Stimulated activated CD4-positive, alpha-beta T cell treated with anti-CD3 and anti-CD28 coated beads, Interleukin-12 subunit alpha, Interleukin-12 subunit beta, amount 100 ng/mL, for 48 hours (primary cell): ENCODE results near the gene TASP1.
"Not testable (repeated sequence)": the region's sequence is repeated elsewhere in the genome, so short reads cannot be mapped to it uniquely, and the experiment has no call there.

ENCODE experiments used
- DNase-seq, 3 donors: peaks; one replicate each; pipeline ENCODE4 v3.0.0-alpha.2; 2020; ENCODE audit warnings: low read depth in 2 of 3, low spot score in 1 of 3

The TASP1 gene

GRCh38 chr20:13403453-13403852 is 235.3 kb downstream of the TASP1 start:
- no peak for DNase-seq

DNA sequence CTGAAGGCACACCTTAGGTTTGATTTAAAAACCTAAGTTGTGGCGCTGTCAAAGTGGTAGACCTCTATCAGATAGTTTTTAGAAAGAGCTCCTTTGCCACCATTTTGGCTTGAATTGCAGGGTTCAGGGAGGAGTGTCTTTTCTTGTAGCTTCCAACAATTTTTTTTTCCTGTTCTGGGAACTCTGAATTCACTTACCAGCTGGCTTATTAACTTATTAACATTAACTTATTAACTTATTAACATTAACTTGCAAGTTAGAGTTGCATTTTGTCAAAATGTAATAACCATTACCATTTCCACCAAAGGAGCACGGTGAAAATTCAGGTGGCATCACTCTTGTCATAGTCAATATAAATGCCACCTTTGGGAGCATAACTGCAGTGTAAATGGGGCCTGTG is 235.7 kb downstream of the TASP1 start:
- no peak for DNase-seq

GRCh38 chr20:13402171-13402760 is 236.5 kb downstream of the TASP1 start:
- no peak for DNase-seq

DNA sequence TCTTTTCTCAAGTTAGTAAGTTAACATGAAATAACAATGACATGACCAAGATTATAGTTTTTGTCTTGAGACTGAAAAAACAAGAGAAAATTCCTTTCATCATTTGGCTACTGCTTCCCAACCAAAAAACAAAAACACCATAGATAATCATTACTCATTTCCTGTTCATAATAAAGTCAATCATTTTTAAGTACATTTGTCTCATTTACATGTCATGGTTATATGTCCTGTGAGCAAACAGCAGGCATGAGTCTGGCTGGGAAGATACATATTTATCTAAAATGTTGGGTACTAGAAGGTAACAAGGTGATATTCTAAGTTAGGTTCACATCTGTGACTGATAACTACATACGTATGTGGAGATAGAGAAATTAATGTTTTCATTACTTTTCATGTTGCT is 237.1 kb downstream of the TASP1 start:
- no peak for DNase-seq

GRCh38 chr20:13400453-13400852 is 238.3 kb downstream of the TASP1 start:
- DNase-seq, result no peak

DNA sequence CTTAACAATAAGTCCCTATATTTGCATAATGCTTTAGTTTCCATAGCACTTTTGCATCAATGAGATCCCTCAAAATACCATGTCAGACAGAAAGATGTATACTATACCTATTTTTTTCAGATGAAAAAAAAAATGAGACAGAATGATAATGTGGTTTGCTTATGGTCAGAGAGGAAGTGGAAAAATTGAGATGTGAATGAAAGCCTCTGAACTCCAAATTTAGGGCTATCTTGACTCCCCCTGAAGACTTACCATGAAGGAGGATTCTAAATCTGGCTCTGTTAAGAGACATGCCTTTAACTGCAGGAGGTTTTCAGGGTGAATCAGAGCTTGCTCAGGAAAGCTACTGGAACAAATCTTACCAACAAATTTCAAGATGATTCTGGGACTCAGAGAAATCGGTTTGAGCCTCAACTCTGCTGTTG is 241.4 kb downstream of the TASP1 start:
- no peak for DNase-seq

DNA sequence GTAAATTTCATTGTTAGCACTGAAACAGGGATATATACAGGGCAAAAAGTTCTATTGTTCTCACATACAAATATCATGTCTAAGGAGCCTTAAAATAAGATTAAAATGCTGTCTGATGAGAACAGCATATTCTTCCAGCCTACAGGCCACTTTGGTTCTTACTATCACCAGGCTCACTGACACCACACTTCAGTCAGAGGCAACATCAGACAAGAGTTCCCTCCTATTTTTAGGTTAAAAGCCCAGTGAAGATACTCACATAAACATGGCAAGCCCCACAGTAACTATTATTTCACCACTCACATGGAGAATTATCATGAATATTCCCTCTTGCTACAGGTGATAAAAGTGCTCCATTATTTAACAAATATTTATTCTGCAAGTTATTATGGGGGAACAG is 241.9 kb downstream of the TASP1 start:
- DNase-seq, result no peak

DNA sequence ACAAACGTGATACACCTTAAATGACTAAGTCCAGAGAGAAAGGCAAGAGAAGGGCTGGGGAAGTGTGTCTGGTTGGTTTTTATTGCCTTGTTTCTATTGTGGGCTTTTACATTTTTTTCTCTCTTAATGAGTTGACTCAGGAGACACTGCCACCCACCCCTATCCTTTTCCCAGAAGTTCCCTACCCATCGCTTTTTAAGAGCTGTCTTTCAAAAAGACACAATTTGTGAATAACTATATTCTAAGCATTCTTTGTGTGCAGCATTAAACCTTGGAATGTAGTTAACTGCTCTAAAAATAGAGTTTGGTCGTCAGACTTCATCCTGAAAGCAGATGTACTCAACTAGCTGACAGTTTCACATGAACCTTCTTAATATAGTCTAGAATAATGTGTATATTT is 242.7 kb downstream of the TASP1 start:
- DNase-seq, result no peak

GRCh38 chr20:13395232-13395631 is 243.5 kb downstream of the TASP1 start:
- DNase-seq, result no peak

GRCh38 chr20:13392391-13392790 is 246.3 kb downstream of the TASP1 start:
- no peak for DNase-seq

DNA sequence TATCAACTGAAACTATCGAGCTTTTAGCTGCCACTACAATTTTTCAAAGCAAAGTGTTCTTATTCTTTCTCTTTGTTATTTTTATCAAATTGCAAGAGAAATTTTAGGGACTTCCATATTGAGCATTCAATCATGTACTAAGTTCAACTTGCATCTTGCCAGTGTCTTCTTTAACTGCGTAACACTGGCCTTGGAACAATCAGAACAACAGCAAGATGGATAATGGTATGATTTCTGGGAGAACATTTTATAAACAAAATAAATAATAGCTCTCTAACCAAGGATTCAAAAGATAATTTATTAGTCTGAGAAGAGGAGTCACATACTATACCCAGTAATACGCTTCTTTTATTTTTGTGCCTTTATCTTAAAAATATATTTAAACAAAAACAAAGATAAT is 249.6 kb downstream of the TASP1 start:
- DNase-seq, result no peak

DNA sequence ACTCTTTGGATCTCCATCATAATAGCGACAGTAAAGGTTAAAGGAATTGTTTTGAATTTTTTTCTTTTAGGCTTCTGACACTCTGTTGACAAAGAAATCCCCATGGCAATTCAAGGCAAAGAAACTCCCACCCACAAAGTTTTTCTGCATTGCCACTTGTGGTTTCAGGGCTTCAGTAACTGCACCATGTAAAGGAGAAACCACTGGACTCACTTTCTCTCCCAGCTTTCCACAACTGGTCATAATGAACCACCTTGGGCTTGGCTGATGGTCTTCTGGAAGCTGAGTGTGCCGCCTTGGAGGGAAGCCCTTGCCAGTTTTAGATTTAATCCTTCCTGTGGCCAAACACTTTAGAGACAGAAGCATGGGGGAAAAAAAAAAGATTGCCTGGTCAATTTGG is 254.6 kb downstream of the TASP1 start:
- DNase-seq, result no peak

DNA sequence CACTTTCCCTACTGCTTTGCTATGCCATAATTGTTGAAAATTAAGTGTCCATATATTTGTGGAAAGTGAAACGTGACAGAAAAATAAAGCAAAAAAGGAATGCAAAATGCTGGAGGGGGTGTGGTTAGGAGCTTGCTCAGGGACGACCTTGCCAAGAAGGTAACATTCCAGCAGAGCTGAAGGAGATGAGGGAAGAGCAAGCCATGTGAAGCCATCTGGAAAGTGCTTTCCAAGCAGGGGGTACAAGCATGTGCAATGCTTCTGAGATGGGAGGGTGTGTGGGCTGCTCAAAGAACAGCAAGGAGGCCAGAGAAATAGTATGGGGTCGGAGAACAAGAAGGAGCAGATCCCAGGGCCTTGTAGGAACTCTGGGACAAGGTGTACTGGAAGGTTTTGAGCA is 255.9 kb downstream of the TASP1 start:
- no peak for DNase-seq

DNA sequence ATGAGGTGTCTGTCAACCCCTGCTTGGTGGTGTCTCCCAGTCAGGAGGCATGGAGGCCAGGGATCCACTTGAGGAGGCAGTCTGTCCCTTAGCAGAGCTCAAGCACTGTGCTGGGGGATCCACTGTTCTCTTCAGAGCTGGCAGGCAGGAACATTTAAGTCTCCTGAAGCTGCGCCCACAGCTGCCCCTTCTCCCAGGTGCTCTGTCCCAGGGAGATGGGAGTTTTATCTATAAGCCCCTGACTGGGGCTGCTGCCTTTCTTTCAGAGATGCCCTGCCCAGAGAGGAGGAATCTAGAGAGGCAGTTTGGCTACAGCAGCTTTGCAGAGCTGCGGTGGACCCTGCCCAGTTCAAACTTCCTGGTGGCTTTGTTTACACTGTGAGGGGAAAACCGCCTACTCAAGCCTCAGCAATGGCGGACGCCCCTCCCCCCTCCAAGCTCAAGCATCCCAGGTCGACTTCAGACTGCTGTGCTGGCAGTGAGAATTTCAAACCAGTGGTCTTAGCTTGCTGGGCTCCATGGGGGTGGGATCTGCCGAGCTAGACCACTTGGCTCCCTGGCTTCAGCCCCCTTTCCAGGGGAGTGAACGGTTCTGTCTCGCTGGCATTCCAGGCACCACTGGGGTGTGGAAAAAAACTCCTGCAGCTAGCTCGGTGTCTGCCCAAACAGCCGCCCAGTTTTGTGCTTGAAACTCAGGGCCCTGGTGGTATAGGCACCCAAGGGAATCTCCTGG is 258.1 kb downstream of the TASP1 start:
- DNase-seq, result not testable (repeated sequence)

GRCh38 chr20:13373400-13373799 is 265.3 kb downstream of the TASP1 start:
- DNase-seq, result no peak

DNA sequence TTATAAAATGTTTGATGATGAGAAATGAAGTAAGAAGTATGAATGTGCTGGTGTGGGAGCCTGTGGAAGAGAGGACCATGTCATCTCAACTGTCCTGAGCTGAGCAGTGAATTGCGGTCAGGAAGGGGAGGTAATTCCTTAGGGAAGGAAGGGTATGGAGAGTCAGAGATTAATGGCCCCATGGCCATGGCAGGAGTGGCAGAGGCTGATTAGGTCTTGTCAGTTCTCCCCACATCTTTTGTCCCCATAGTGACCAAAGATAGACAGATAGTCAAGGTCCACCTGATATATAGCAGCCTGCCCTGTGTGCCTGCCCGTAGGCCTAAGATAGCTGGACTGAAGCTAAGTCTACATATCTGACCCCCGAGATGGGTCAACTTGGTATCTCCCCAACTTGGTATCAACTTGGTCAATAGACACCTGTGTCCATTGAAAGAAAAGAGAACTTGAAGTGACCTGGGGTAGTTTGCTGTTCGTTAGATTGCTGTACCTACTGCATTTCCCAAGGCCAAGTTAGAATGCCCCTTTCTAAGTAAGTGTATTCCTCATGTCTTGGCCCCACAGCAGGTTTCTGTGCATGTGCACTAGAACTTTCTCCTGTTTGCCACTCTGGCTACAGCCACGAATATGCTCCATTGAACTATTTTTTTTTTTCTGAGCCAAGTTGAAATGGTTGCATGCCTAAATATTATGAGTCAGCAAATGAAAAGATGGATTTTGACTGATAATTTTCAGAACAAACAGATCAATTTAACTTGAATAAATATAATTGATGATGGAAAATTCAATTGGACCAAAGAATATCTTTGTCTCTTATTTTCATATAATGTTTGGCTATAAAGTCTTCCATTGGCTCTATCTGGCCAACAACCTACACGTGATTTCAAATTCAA is 274.2 kb downstream of the TASP1 start:
- DNase-seq, result no peak

GRCh38 chr20:13363473-13363872 is 275.3 kb downstream of the TASP1 start:
- no peak for DNase-seq

DNA sequence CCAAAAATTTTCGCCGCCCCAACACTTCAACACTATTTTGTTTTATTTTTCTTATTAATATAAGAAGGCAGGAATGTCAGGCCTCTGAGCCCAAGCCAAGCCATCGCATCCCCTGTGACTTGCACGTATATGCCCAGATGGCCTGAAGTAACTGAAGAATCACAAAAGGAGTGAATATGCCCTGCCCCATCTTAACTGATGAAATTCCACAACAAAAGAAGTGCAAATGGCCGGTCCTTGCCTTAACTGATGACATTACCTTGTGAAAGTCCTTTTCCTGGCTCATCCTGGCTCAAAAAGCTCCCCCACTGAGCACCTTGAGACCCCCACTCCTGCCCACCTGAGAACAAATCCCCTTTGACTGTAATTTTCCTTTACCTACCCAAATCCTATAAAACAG is 276.6 kb downstream of the TASP1 start:
- not testable (repeated sequence) for DNase-seq

DNA sequence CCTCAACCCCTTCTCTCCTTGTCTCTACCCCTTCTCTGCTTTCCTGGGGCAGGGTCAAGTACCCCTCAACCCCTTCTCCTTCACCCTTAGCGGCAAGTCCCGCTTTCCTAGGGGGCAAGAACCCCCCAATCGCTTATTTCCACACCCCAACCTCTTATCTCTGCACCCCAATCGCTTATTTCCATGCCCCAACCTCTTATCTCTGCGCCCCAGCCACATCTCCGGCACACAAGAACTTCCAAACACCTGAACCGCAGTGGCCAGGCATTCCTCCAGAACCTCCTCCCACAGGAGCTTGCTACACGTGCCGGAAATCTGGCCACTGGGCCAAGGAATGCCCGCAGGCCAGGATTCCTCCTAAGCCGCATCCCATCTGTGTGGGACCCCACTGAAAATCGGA is 279.8 kb downstream of the TASP1 start:
- DNase-seq, result not testable (repeated sequence)

GRCh38 chr20:13357782-13358181 is 280.9 kb downstream of the TASP1 start:
- not testable (repeated sequence) for DNase-seq

GRCh38 chr20:13356591-13356990 is 282.1 kb downstream of the TASP1 start:
- no peak for DNase-seq

- no peak for DNase-seq
Measured at GRCh38 chr20:13355941-13356486, 282.7 kb downstream of the TASP1 start.
